DOHH2 (cell line): ENCODE measurements around the gene DNAJB6.

Experiments
- H3F3A ChIP-seq: fragments of 200-600 bp; sonication (generic), shearing (Covaris generic); 2 replicates; pipeline ENCODE4 v1.6.0; 2016; ENCODE audit warnings: antibody characterized with exemption, mild to moderate bottlenecking; ENCODE audit not compliant: control insufficient read depth, insufficient read depth
- H3K27ac ChIP-seq: fragments of 200-600 bp; sonication (generic); 2 replicates; pipeline ENCODE4 v1.5.1; 2014; ENCODE audit warnings: low read depth, mild to moderate bottlenecking, low read length, moderate library complexity
- H3K27me3 ChIP-seq: fragments of 200-600 bp; sonication (generic); 2 replicates; pipeline ENCODE4 v1.6.1; 2014; ENCODE audit warnings: mild to moderate bottlenecking, low read length, mixed read lengths; ENCODE audit not compliant: control insufficient read depth
- H3K36me3 ChIP-seq: fragments of 200-600 bp; sonication (generic); 2 replicates; pipeline ENCODE4 v1.6.1; 2014; ENCODE audit warnings: mild to moderate bottlenecking, low read length, moderate library complexity, mixed read lengths; ENCODE audit not compliant: control insufficient read depth
- H3K4me1 ChIP-seq: fragments of 200-600 bp; sonication (generic); 2 replicates; pipeline ENCODE4 v1.6.1; 2014; ENCODE audit warnings: mild to moderate bottlenecking, low read length, mixed read lengths; ENCODE audit not compliant: control insufficient read depth
- H3K4me2 ChIP-seq: fragments of 200-600 bp; sonication (generic); 2 replicates; pipeline ENCODE4 v1.6.0; 2014; ENCODE audit warnings: mild to moderate bottlenecking, low read length, moderate library complexity
- H3K4me3 ChIP-seq: fragments of 200-600 bp; sonication (generic); 2 replicates; pipeline ENCODE4 v1.5.1; 2014; ENCODE audit warnings: mild to moderate bottlenecking, low read length, mixed read lengths
- H3K79me2 ChIP-seq: fragments of 200-600 bp; sonication (generic); 2 replicates; pipeline ENCODE4 v1.6.1; 2014; ENCODE audit warnings: mild to moderate bottlenecking, low read length, mixed read lengths; ENCODE audit not compliant: control insufficient read depth
- H3K9me2 ChIP-seq: fragments of 200-600 bp; sonication (generic); replicated peaks from 2 replicates; pipeline ENCODE4 v1.6.1; 2014; ENCODE audit warnings: mild to moderate bottlenecking, low read length, mixed read lengths; ENCODE audit not compliant: control insufficient read depth
- H3K9me3 ChIP-seq: fragments of 200-600 bp; sonication (generic); 2 replicates; pipeline ENCODE4 v1.6.1; 2014; ENCODE audit warnings: antibody characterized with exemption, low read length, mixed read lengths; ENCODE audit not compliant: control insufficient read depth, insufficient read depth
- H4K20me1 ChIP-seq: fragments of 200-600 bp; sonication (generic); 2 replicates; pipeline ENCODE4 v1.6.0; 2014; ENCODE audit warnings: low read depth, mild to moderate bottlenecking, antibody characterized with exemption, low read length, moderate library complexity; ENCODE audit not compliant: control insufficient read depth, insufficient read depth
- EZH2phosphoT487 ChIP-seq: fragments of 200-600 bp; sonication (generic); IDR thresholded peaks from 2 replicates; pipeline ENCODE4 v1.6.1; 2017; ENCODE audit warnings: borderline replicate concordance, mild to moderate bottlenecking, antibody characterized with exemption, low read length, moderate library complexity, mixed read lengths
- TF ChIP-seq, protein P1 (sequence below): fragments of 200-600 bp; sonication (generic); IDR thresholded peaks from one replicate; pipeline ENCODE4 v1.5.1; 2014; ENCODE audit warnings: antibody characterized with exemption, mild to moderate bottlenecking, low read depth, low read length; ENCODE audit not compliant: poor library complexity, severe bottlenecking

DNAJB6 gene

DNA sequence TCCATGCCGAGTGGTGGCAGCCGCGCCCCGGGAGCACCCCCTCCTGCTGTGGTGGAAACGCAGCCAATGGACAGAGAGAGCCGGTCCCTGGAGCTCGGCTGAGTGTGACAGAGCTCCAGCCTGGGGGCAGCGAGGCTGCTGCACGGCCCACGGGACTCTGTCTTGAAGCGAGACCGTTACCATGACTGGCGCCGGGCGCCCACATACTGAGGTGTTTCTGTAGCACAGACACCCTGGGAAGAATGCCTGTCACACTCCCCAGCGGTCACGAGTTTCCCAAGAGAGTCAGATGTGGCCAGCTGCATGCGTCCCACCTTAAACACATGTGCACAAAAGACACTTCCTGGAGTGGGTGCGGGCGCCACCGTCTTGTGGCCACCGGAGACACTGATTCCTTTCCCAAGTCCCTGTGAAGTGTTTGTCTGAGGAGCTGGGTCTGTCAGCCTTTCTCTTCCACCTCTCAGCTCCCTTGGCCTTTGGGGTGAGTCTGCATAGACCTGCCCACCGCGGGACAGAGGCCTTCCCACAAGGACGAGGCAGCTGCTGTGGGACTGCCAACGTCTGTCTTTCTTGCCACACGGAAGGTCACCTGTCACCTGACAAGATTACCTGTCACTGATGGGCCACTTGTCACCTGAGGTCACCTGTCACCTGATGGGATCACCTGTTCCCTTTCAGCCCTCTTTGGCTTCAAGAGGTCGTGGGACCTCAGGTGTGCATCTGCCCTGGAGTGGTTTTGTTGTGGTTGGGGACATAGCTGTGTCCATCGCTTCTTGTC is 94.6 kb downstream of the DNAJB6 start:
- no peak for TF ChIP-seq EZH2phosphoT487
- TF ChIP-seq, protein P1, sequence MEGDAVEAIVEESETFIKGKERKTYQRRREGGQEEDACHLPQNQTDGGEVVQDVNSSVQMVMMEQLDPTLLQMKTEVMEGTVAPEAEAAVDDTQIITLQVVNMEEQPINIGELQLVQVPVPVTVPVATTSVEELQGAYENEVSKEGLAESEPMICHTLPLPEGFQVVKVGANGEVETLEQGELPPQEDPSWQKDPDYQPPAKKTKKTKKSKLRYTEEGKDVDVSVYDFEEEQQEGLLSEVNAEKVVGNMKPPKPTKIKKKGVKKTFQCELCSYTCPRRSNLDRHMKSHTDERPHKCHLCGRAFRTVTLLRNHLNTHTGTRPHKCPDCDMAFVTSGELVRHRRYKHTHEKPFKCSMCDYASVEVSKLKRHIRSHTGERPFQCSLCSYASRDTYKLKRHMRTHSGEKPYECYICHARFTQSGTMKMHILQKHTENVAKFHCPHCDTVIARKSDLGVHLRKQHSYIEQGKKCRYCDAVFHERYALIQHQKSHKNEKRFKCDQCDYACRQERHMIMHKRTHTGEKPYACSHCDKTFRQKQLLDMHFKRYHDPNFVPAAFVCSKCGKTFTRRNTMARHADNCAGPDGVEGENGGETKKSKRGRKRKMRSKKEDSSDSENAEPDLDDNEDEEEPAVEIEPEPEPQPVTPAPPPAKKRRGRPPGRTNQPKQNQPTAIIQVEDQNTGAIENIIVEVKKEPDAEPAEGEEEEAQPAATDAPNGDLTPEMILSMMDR: no peak
- Histone ChIP-seq H3F3A (no peaks in the 10 kb centered on the region), H3K79me2 (no peaks in the 10 kb centered on the region), H3K4me3 (no peak overlapping the region), H4K20me1 (no peaks in the 10 kb centered on the region), H3K9me2 (no peaks in the 10 kb centered on the region), H3K27me3 (no peaks in the 10 kb centered on the region), H3K4me2 (no peak overlapping the region), H3K27ac (no peak overlapping the region), H3K36me3 (no peaks in the 10 kb centered on the region), H3K9me3 (no peaks in the 10 kb centered on the region), H3K4me1 (no peaks in the 10 kb centered on the region)

DNA sequence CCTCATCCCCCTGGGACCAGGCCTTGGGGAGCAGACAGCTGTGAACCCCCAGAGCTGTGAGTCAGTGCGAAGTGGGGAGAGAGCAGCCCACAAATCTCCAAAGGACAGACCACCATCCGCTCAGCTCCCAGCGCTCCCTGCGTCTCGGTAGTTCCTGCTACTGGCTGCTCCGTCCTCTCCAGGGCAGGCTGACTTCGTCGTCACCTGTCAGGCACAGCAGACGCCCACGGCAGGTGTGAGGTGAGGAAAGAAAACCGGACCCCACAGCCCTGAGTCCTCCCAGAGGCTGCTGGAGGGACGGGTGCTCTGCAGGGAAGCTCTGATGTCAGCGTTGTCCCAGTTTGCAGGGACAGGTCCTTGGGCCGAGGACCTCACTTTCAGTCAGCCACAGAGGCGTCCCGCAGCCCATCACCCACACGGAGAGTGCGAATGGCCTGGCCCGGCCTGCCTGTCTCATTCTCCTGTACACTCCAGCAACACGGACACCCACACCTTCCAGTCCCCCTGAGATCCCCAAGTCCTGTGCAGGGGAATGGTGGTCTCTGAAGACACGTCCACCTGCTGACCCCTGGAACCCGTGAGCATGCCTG is 95.2 kb downstream of the DNAJB6 start:
- H3K4me3 ChIP-seq: no peak overlapping the region
- H3K9me3 ChIP-seq: no peaks in the 10 kb centered on the region
- no peaks in the 10 kb centered on the region for H3F3A ChIP-seq
- no peaks in the 10 kb centered on the region for H3K9me2 ChIP-seq
- H3K36me3 ChIP-seq: no peaks in the 10 kb centered on the region
- H4K20me1 ChIP-seq: no peaks in the 10 kb centered on the region
- no peaks in the 10 kb centered on the region for H3K79me2 ChIP-seq
- TF ChIP-seq EZH2phosphoT487: no peak
- TF ChIP-seq, protein P1: no peak
- no peak overlapping the region for H3K27ac ChIP-seq
- H3K4me1 ChIP-seq: no peaks in the 10 kb centered on the region
- H3K27me3 ChIP-seq: no peaks in the 10 kb centered on the region
- H3K4me2 ChIP-seq: no peak overlapping the region

DNA sequence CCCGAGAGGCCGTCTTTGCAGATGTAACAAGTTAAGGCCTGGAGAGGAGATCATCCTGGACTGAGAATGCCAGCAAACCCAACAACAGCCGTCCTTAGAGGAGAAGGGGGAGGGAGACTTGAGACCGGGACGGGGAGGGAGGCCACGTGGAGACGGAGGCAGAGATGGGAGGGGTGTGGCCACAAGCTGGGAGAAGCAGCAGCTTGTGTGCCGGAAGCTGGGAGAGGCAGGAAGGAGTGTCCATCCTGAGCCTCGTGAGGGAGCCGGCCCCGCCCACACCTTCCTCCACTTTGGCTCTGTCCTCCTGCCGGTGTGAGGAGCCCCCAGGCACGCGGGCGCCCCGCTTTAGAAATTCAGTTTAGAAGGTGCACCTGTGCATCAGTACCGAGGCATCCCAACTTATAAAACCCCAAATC is 95.7 kb downstream of the DNAJB6 start:
- H3K4me2 ChIP-seq: no peak overlapping the region
- H3K4me3 ChIP-seq: no peak overlapping the region
- no peaks in the 10 kb centered on the region for H3K79me2 ChIP-seq
- no peak for TF ChIP-seq EZH2phosphoT487
- TF ChIP-seq, protein P1: no peak
- H3K9me3 ChIP-seq: no peaks in the 10 kb centered on the region
- no peaks in the 10 kb centered on the region for H3K27me3 ChIP-seq
- H3K27ac ChIP-seq: no peak overlapping the region
- no peaks in the 10 kb centered on the region for H3K36me3 ChIP-seq
- H3K4me1 ChIP-seq: no peaks in the 10 kb centered on the region
- H4K20me1 ChIP-seq: no peaks in the 10 kb centered on the region
- no peaks in the 10 kb centered on the region for H3K9me2 ChIP-seq
- H3F3A ChIP-seq: no peaks in the 10 kb centered on the region
